K562 (cell line): Measurements from ENCODE around the gene SMIM29. TPM values are rescaled to one million over a fixed set of nuclear protein-coding genes. Genes with fewer than 3 reads are reported as not detected.

Experiments
- EP400 ChIP-seq: fragments of 450-650 bp; IDR thresholded peaks from 2 replicates; pipeline ENCODE4 v1.6.1; 2017; ENCODE audit warnings: antibody characterized with exemption, mild to moderate bottlenecking, moderate library complexity
- HDAC3 ChIP-seq: fragments of 450-650 bp; IDR thresholded peaks from 2 replicates; pipeline ENCODE4 v1.6.1; 2018; ENCODE audit warnings: borderline replicate concordance, mild to moderate bottlenecking, moderate library complexity; ENCODE audit not compliant: partially characterized antibody
- KLF10 ChIP-seq: fragments of 250-450 bp; sonication (Bioruptor Pico); IDR thresholded peaks from 2 replicates; pipeline ENCODE4 v1.6.1; 2021; ENCODE audit warnings: matching md5 sums
- NFRKB ChIP-seq: fragments of 450-650 bp; IDR thresholded peaks from 2 replicates; pipeline ENCODE4 v1.6.1; 2016; ENCODE audit warnings: low read depth
- NR3C1 ChIP-seq: sonication (generic); formaldehyde crosslinking; IDR thresholded peaks from 2 replicates; pipeline ENCODE4 v1.8.1; 2022; ENCODE audit warnings: missing genetic modification reagents
- SMARCA5 ChIP-seq: fragments of 450-650 bp; IDR thresholded peaks from 2 replicates; pipeline ENCODE4 v1.6.1; 2016
- SOX6 ChIP-seq: fragments of 450-650 bp; IDR thresholded peaks from 2 replicates; pipeline ENCODE4 v1.6.1; 2014; ENCODE audit warnings: mild to moderate bottlenecking
- TEAD1 ChIP-seq, 2 experiments: fragments of 450-650 bp in 1 of 2; sonication (generic) in 1 of 2; formaldehyde crosslinking; IDR thresholded peaks; 2 replicates each; pipeline versions ENCODE4 v1.4.0 to v1.8.0; 2020 to 2022; ENCODE audit warnings: mild to moderate bottlenecking in 2 of 2, missing genetic modification reagents in 1 of 2
- THRA ChIP-seq: fragments of 450-650 bp; IDR thresholded peaks from 2 replicates; pipeline ENCODE4 v1.6.1; 2017; ENCODE audit warnings: mild to moderate bottlenecking, moderate library complexity
- ZBTB17 ChIP-seq: fragments of 450-650 bp; formaldehyde crosslinking; IDR thresholded peaks from 2 replicates; pipeline ENCODE4 v1.4.0; 2020; ENCODE audit warnings: mild to moderate bottlenecking
- ZFP1 ChIP-seq: fragments of 450-650 bp; formaldehyde crosslinking; IDR thresholded peaks from 2 replicates; pipeline ENCODE4 v1.4.0; 2020; ENCODE audit warnings: mild to moderate bottlenecking, mixed read lengths
- ZNF274 ChIP-seq: IDR thresholded peaks from 2 replicates; pipeline ENCODE4 v1.6.1; 2011; ENCODE audit warnings: low read depth, mild to moderate bottlenecking, low read length, moderate library complexity, borderline replicate concordance
- ZNF592 ChIP-seq: fragments of 450-650 bp; IDR thresholded peaks from 2 replicates; pipeline ENCODE4 v1.6.1; 2017; ENCODE audit warnings: antibody characterized with exemption, mild to moderate bottlenecking
- polyA plus RNA-seq, 8 experiments: library from polyadenylated mRNA; depleted of rRNA in 4 of 8; stranded (reverse) in 5 of 8; unstranded in 3 of 8; fragments of >200 nt; fragmentation: Nextera tagmentation in 2 of 8; fragmentation: Illumina TruSeq in 1 of 8; extraction: Ambion mirVana in 2 of 8; extraction: Trizol in 1 of 8; gene quantifications; 2 replicates each; pipeline versions ENCODE4 v1.2.1 to v1.2.3, GENCODE V29; 2011 to 2014; ENCODE audit warnings: inconsistent platforms in 1 of 8, missing spikeins in 1 of 8
- total RNA-seq, 7 experiments: library from RNA; depleted of rRNA in 6 of 7; stranded (reverse); fragments of >200 nt in 6 of 7; fragmentation: Illumina TruSeq in 2 of 7; extraction: Trizol in 2 of 7; gene quantifications; 2 replicates each; pipeline versions ENCODE4 v1.2.1 to v1.2.3, GENCODE V29; 2011 to 2021; ENCODE audit warnings: low replicate concordance in 1 of 7
- TF ChIP-seq, protein P1 (sequence below): fragments of 250-450 bp; sonication (Bioruptor Pico); IDR thresholded peaks from 2 replicates; pipeline ENCODE4 v1.5.0; 2021; ENCODE audit warnings: mild to moderate bottlenecking, moderate library complexity
- TF ChIP-seq, protein P2 (sequence below), 2 experiments: IDR thresholded peaks; 2 replicates each; pipeline ENCODE4 v1.6.1; 2011; ENCODE audit warnings: borderline replicate concordance in 1 of 2, control low read depth in 1 of 2, low read depth in 1 of 2, low read length in 1 of 2, mild to moderate bottlenecking in 1 of 2, mixed read lengths in 1 of 2, moderate library complexity in 1 of 2; ENCODE audit not compliant: insufficient read depth in 1 of 2, insufficient read length in 1 of 2, poor library complexity in 1 of 2, severe bottlenecking in 1 of 2; ENCODE audit errors: extremely low read depth in 1 of 2

SMIM29 gene
- total and polyA plus RNA-seq, 9 of the 15 experiments (the other 6 are each of a cell fraction or from before 2014, with no cell fraction given): 6.5 to 36.7 (median 20.9) TPM

- TF ChIP-seq ZNF592: peak; percentile 94
- no peak for TF ChIP-seq NR3C1 (CRISPR knock-in tag)
- no peak for TF ChIP-seq HDAC3
- no peak for TF ChIP-seq ZNF274
- peak; percentile 71 for TF ChIP-seq ZBTB17
- no peak for TF ChIP-seq KLF10 (CRISPR knock-in tag)
- TF ChIP-seq TEAD1 (CRISPR knock-in tag; IDR thresholded peaks at IDR 0.05): peak in 1 of 2 experiments; percentile 44; a peak in 1 of 4 replicates
- TF ChIP-seq EP400: peak; percentile 68
- TF ChIP-seq, protein P1, sequence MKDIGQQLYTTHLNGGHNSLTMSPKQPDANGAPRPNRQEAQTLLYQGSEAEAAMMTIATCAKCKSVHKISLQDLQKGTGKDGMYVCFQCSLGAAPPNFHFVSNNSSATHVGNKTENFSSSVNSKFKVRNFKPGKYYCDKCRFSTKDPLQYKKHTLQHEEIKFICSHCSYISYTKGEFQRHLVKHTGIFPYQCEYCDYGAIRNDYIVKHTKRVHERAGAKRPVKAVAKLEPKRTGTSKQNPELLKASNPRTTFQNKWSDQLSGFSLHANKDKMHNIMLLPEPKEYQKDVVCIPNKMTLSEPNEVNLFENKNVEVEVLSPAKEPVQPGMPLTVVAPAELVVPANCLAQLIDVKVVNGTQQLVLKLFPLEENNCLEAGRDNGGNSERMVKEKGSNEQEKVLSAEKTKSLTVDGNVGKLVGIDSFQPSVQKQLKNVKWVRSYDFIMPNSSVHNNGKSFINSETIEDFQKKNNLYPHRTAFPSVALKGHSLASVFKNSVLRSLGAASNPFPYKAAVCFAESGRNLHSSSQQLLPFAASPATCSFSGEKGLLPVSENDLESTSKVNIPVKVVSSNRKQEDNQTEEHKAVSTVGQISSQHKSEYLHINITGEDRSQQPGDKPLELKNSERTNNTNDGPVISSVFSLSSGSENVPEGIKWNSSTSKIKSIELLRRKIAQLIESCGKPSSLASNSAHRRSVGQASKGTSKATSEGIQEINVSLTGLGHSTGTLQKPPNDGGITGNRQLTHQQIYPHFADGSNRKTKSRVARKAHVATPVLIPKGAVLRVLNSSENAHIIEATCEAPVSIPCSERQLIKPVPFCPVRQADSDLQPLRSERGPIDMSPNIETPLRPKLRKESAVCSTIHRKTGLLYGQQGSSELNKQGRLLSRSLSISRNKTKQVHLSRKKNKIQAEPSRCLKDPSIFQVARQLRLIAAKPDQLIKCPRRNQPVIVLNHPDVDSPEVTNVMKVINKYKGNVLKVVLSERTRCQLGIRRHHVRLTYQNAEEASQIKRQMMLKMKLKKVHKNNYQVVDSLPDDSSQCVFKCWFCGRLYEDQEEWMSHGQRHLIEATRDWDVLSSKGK: no peak
- no peak for TF ChIP-seq THRA
- TF ChIP-seq NFRKB: peak; percentile 78
- peak; percentile 50; the same call in 1 of the 2 replicates for TF ChIP-seq SOX6
- TF ChIP-seq ZFP1 (CRISPR knock-in tag): no peak
- TF ChIP-seq SMARCA5: no peak
- TF ChIP-seq, protein P2, sequence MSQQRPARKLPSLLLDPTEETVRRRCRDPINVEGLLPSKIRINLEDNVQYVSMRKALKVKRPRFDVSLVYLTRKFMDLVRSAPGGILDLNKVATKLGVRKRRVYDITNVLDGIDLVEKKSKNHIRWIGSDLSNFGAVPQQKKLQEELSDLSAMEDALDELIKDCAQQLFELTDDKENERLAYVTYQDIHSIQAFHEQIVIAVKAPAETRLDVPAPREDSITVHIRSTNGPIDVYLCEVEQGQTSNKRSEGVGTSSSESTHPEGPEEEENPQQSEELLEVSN (IDR thresholded peaks at IDR 0.05; ENCODE audit: borderline replicate concordance in 1 of 2, extremely low read depth in 1 of 2, insufficient read depth in 1 of 2, insufficient read length in 1 of 2, low read depth in 1 of 2, low read length in 1 of 2, poor library complexity in 1 of 2, severe bottlenecking in 1 of 2): peak; percentile 36 to 78
Observed at GRCh38 chr6:34223956-34224940, 24.6 kb downstream of the SMIM29 start (continued).
